DMS153 treated with DMSO at 0.1 percent for 48 hours (cell line): ENCODE data around the gene VILL.
"Not testable (repeated sequence)": the region's sequence is repeated elsewhere in the genome, so short reads cannot be mapped to it uniquely, and the experiment has no call there.

Experiments
- DNase-seq: peaks from one replicate; lab custom pipeline; 2025; ENCODE audit not compliant: unreplicated experiment; lab: John Stamatoyannopoulos, UW

Gene VILL

DNA sequence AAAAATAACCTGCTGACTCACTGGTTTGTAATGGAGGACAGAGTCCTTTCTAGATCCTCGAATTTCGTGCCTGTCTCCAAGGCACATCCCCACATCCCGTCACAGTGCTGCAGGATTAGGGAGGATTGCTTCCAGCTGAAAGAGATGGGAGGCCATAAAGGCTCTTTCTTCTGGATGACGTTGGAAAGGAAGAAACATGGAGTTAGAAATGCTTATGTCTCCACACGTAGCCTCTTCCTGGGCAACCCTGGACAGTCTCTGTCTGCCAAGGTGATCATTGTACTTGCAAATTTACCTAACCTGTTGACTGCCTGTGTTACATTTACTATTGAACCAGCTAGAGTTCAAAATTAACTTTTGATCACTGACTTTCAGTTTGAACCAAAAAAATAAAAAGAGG is 27.6 kb upstream of the VILL start:
- DNase-seq = no peak

DNA sequence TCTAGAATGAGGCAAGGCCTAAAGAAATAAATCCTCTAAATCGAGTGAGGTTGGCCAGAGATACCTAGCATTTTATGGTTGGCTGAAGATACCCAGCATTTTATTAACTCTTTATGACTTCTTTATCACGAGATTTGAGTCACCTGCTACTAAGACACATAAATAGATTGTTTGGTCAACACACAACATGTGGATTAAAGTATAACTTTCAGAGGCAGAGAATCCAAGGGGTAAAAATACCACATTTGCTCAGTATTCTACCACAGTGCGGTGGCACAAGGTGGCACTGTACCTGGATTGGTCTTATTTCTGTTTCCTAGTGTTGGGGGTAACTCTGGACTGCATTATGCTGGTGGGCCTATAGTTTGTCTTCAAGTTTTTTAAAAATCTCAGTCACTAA is 27.0 kb upstream of the VILL start:
- DNase-seq = no peak

DNA sequence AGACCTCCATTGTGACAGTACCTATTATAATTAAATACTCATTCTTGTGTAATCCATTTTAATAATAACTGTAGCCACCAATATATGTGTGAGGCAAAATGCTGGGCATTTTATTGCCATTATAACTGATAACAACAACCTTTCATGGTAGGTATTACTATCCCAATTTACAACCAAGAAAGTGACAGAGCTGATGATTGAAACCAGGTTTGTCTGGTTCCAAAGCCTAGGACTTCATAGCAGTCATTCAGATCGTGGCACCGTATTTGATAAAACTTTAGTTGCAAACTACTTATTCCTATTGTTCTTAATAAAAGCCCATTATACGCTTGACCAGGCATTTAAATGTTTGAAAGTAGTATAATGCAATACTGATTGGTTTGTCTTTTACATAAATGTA is 26.4 kb upstream of the VILL start:
- no peak for DNase-seq

DNA sequence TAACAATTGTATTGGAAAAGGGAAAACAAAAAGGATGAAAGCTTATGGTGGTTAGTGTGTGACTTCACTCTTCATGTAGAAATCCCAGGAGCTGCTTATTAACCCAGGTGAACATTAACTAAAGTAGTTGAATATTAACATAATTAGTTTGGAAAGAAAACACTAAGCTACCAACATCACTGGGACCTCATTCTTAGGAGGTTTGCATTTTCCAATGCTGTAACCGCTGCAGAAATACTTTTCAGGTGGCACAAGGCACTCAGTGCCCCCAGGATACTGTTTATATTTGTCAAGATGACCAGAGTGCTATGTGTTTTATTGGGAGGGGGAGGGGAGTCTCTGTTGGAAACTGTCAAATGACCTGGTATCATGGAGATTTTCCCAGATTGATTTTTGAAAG is 25.9 kb upstream of the VILL start:
- DNase-seq = no peak

DNA sequence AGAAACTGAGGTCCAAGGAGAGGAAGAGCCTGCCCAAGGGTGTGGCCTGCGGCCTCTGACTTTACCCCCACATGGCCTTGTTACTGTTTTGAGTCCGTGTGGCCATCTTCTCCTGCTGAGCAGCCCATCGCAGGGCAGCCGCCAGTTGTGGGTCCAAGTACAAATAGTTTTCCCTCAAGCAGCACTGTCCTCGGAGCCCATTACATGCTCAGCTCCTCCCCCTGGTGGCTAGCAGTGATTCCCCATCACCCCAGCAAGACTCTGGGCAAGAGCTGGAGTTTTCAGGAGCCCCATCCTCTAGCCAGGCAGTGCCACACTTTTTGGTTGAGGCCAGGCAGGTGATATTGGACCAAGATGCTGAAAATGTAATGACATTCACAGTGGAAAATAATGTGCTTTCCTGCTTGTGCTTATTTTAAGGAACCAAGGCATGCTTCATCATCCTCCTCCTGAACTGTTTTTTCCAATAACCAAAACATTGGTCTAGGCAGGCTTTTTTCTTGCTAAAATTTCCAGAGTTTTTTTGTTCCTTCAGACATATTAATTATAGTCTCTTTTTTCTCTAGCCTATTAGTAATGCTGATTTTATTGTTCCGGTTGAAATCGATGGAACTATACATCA is 23.2 kb upstream of the VILL start:
- DNase-seq = peak; percentile 3

DNA sequence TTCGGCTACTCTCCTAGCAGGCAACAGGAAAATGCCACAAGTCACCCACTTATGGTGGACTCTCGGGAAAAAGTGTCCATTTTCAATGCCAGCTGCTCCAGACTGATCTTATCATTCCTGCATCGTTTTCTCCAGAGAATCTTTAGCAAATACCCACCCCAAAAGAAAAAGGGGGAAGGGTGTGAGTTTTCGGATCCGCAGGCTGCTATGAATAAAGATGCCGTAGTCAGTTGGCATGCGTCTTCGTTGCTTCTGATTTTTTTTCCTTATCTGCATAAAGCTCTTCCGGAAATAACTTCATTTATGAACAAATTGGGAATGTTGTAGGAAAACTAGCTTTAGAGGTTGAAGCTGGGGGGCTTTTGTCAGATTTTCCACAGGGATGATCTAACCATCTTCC is 22.4 kb upstream of the VILL start:
- DNase-seq = no peak

DNA sequence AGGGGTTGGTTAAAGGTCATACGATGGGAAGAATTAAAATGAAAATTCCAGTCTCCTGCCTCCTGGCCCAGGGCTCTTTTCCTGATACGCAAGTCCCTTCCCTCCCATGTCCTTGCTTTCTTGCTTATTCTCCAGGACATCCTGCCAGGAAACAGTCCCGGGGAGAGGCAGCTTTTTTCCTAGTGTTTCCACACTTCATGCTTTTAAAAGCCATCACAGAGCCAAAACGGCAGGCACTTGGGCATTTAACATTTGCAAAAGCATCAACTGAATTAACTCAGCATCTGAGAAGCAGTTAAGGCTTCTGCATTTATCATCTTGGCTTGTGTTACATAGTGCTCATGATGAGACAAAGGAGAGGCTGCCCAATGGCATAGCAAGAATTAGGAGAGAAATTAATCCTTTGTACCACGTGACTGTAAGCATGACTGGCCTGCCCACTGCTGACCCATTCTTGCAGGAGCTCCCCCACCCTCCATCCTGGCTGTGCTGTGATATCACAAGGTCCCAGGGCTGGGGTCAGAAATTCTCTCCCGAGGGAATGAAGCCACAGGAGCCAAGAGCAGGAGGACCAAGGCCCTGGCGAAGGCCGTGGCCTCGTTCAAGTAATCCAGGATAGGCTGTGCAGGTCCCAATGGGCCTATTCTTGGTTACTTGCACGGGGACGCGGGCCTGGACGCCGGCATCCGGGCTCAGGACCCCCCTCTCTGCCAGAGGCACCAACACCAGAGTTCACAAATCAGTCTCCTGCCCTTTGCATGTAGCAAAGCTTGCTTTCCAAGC is 21.6 kb upstream of the VILL start:
- no peak for DNase-seq

DNA sequence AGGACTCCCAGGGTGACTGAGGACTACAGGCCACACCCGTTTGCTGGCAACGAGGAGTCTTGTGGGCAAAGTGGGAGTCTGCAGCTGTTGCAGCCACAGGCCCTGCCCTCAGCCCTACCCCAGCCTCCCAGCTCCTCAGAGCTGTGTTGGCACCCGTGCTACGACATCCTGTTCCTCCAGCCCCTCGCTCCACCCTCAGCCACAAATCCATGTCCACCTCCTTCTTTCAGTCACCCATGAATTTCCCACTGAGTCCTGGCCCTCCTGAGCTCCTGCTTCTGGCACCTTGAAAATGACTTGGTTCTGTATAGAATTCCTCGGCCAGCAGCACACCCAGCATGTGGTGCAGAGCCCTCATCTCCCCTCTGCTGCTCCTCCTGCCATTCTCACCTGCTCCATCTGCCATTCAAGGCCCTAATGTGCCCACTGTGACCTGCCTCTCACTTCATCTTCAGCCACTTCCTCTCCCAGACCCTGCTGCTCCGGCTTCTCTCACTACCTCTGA is 20.9 kb upstream of the VILL start:
- no peak for DNase-seq

DNA sequence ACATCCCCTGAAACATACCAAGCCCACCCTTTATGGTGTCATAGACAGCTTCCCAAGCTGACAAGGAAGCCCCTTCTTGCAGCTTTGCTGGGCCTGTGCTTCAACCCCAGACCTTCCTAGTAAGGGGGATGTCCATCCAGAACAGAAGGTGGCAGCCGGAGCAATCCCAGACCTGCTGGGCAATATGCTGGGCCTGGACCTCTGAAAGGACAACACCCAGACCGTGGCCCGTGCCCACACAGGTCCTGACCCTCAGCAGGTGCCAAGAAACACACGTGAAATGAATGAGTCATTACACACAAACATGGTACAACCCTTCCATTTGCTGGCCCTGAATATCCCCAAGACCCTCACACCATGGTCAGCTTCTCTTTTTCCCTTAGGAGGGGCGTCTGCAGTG is 19.8 kb upstream of the VILL start:
- DNase-seq = no peak

DNA sequence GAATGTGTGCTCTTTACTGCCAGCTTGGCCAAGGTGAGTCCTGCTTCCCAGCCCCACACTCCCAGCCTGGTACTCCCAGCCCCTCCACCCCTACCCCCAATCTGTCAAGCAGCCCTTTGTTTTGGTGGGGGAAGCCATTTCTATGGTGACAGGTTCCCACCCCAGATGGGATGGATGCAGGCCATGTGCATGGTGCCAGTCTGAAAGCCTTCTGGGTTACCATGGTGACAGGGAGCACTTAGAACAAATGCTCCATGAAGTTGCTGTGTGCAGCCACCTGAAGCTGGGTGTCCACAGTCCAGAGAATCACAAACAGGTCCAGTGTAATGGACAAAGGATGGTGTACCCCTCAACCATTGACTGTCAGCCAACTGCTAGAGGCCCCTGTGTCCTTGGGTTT is 19.1 kb upstream of the VILL start:
- no peak for DNase-seq

DNA sequence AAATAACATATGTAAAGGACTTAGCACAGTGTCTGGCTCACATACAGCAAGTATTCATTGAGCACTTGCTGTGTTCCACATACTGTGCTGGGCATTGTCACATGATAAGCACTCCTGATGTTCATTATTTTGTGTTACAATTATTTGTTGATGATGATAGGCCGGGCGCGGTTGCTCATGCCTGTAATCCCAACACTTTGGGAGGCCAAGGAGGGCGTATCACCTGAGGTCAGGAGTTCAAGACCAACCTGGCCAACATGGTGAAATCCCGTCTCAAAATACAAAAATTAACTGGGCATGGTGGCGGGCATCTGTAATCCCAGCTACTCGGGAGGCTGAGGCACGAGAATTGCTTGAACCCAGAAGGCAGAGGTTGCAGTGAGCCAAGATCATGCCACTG is 18.5 kb upstream of the VILL start:
- DNase-seq = not testable (repeated sequence)

DNA sequence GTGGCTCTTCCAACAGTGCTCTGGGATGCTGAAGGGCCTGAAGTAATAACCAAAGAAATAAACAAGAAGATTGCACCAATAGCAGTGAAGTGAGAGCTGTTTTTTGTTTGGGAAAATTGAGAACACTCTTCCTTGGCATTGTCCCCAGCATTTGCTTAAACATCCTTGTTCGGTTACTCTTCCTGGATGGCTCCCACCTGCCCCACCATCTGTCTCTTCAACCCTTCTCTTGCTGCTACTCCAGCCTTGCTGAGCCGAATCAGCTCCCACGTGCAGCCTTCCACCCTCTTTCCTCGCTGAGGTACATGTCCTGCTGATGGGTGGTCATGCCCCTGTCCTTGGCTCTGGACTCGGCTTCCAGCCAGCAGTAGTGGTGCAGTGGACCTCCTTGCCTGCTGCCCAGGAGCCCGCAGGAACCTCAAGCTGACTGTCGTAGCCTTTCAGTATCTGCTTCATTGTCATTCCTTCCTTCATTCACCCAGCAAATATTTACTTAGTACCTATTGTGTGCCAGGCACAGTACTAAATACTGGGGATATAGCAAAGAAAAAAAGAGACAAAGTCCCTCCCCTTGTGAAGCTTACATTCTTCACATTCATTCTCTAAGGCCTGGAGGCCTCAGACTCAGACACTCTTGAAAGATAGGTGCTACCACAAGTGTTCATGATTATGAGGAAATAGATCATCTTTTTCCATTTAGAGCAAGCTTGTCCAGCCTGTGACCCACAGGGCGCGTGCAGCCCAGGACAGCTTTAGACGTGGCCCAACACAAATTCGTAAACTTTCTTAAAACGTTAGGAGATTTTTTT is 17.1 kb upstream of the VILL start:
- DNase-seq = no peak

DNA sequence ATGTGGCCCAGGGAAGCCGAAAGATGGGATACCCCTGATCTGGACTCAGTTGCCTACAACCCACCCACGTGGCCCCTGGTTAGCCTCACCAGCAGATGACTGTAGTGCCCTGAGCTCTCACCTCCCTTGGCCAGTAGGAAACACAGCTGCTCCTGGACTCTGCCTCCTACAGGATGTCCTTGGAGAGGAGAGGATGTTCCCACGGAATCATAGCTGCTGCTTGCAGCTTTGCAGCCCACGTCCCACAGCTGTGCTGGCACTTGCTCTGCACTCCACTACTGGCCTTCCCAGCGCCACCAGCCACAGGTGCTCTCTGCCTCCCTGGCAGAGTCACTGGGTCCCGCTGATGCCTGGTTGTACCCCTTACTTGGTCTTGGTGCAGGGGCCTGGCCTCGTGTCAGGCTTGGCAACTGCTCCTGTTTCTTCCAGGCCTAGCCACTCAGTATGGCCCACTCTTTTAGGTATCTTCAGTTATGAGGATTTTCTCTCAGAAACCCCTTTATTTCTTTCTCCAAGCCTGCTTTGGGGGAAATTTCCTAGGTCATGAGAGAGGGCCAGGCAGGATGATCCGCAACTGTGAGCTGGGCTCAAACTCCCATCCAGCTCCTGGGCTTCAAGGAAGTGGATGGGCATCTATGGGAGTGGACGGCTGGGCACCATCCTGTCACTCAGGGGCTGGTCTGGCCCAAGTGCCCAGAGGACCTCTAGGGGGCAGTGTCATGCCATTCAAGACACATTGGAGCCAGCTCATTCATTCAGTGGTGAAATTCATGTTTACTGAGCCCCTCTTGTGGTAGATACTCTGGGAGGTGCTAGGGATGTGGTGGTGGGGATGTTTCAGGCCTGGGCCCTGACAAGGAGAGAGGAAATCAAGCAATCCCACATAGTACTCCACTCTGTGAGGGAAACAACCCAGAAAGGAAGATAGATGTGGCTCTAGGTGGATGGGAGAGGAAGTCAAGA is 16.2 kb upstream of the VILL start:
- peak; percentile 2 for DNase-seq

DNA sequence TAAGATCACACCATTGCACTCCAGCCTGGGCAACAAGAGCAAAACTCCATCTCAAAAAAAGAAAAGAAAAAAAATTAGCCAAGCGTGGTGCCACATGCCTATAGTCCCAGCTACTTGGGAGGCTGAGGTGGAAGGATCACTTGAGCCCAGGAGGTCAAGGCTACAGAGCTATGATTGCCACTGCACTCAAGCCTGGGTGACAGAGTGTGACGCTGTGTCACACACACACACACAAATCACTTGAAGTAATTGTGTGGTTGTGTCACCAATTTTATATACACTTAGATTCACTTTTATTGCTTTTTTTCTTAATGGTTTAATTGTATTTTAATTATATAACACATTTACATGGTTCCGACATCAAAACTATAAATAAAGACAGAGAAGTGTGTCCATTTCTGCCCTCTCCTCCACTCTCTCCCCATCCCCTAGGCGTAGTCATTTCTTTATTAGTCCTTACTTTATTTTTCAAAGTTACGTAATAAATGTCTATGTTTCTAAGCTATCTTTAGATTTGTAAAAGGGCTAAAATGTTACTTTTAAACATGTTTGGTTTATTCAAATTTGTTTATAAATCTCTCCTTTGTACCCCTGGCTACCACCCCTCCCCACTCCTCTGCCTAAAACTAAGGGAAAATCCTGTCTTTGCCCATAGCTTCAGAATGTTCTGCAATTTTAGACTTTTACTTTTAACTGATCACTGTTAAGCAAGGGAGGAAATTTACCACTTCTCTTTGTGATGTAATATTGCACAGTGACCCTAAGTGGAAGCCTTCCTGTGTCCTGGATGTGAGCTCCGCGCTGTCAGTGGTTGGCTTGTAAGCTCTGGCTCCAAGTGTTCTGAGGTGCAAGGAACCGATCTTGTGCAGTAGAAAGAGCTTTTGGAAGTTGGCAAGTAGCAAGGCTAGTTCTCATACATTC is 10.8 kb upstream of the VILL start:
- no peak for DNase-seq

DNA sequence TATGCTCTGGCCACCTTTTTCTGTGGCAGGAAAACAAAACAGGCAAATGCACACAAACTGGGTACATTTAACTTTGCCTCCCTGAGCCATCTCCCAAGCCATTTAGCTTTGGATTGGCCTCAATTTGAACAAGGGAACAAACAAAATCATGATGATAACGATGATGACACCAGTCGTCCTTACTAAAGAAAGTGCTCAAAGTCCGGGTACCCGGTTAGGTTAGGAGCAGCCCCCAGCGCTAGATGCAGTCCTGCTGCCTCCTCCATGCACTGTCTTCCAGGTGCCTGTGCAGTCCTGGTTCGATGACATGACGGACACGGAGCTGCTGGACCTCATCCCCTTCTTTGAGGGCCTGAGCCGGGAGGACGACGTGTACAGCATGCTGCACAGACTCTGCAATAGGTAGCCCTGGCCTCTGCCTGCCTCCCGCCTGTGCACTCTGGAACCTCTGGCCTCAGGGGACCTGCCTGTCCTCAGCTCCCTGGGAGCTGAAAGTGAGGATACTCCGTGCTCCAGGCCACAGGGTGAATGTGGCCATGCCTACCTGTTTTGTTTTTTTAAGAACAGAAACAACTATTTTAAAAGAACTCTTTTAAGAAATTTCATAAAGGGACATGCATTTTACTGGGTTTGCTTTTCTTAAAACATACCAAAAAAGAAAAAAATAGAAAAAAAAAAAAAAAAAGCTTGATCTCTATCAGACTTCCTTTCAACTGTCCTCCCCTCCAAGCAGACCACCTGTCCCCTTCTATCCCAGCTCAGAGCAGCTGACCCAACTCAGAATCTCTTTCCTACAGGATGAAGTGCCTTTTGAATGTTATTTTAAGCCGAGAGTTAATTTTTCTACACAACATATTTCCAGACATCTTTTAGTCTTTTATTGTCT is 9.9 kb upstream of the VILL start:
- no peak for DNase-seq

DNA sequence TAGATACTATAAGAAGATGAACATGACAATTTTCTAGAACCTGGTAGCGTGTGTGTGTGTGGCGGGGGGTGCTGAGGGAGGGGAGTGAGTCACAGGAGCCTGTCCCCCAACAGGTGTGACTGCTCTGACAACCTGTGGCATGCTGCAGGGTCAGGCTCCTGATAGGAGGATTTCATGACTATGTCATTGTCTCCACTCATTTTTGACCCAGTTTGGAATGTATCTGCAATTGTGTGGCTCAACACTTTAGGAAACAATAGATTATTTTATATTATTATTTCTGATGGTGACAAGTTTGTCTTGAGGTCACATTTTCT is 9.3 kb upstream of the VILL start:
- DNase-seq = no peak

DNA sequence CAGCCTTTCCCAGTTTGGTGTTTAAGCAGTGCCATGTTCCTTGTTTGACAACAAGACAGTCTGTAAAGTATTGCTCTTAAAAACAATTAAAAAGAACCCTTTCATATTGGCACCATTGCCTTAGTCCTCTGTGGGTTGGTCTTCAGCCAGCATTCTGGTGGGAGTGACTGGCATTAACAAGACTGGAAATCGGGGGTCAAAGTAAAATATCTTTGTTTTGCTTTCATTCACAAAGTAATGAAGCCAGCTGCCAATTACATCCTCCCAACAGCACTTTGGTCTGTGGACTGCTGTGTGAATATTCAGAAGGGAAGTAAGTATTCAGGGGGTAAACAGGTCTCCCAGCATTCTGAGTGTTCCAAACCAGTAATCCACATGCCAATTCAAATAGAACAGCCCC is 8.3 kb upstream of the VILL start:
- DNase-seq = no peak

DNA sequence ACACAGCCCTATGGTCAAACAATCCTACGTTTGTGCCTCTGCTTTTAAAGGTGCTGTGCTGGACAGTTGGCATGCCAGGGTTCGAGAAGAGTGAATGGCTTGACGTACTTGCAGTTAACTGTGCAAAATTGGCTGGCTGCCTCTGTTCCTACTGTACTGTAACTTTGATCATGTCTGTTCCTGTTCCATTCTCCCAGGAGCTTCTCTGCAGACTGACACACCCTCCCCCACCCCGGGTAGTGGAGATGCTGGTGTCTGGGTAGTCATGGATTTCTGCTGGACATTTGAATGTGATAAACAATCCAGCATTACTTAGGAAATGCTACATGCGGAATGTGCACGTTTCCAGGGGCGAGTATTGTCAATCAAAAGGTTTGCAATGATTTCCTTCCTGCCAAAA is 6.5 kb upstream of the VILL start:
- no peak for DNase-seq

DNA sequence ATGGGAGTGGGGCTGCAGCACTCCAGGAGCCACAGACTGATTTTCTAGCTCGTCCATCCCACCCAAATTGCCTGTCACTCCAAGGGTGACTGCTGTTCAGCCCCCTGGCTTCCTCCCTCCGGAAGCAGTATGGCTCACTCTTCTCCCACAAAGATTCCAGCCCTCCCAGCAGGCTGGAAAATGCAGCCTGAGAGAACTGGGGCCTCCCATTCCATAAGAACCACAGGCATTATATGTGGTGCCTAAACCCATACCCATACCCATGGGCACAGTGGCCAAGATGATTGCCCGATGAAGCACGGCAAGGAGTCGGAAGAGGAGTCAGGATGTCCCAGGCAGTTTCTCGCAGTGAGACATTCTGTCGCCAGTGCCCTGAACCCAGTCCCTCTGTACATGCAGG is 6.0 kb upstream of the VILL start:
- no peak for DNase-seq
